GM18511 (cell line): ENCODE data around the gene DDX5.
"Not testable (repeated sequence)": the region's sequence is repeated elsewhere in the genome, so short reads cannot be mapped to it uniquely, and the experiment has no call there.

Source experiments
- ATAC-seq: cut with Tn5 transposase; IDR thresholded peaks from one replicate; pipeline ENCODE4 v1.9.1; 2021; ENCODE audit warnings: mild to moderate bottlenecking, moderate library complexity; ENCODE audit not compliant: unreplicated experiment

The DDX5 gene

DNA sequence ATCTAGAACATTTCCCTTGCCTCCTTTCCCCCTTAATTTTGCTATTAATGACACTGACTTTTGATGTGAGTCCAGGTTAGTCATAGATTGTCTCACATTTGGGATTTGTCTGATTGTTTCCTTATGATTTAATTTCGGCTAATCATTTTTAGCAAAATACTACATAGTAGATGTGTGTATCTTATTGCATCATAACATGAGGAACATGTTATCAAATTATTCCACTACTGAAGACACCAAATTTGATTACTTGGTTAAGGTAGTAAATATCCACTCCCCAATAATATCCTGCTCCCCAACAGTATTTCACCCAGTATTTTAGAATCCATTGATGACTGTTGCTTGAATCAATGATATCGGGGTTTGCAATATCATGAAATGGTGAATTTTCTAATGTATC, 12.0 kb downstream of the DDX5 start:
- ATAC-seq, result no peak

DNA sequence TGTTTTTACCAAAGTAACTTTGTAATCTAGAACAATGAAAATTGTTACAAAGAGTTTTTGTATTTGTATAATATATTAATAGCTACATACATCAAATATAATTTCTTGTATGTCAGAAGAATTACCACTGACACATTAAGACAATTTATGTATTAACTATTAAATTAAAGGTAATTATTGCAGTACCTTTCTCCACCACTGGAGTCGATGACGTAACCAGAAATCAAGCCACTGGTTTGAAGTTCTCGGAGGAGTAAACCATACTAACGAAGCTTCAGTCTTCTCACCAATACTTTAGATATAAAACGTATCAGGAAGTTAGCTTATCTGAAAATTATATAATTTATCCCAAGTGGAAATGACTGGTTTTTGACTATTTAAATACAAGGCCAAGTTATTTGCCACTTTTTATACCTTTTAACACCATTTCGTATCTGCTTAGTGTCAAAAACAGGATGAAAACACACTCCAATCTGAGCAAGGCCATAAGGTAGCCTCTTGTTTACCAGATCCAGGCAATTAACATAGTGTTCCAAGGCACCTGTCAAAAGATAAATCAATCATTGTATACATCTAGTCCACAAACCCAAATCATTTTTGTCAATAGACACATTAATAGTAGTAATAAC, 13.5 kb downstream of the DDX5 start:
- ATAC-seq, result no peak

DNA sequence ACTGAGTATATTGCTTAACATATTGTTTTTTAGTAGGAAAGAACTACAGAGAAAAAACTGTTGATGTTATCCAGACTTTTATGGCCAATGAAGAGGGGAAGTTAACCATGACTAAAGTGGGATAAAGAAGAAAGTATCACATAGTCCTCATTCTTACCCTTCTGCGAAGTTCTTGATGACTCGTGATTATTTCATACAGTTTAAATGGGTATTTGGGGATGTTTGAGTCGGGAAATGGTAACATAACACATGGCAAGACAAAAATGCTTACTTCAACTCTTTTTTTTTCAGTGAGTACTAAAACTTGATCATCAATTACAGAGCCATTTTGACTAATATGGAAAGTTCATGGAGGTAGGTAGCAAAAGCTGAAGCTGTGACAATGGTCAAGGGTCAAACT, 14.1 kb downstream of the DDX5 start:
- ATAC-seq, result no peak

DNA sequence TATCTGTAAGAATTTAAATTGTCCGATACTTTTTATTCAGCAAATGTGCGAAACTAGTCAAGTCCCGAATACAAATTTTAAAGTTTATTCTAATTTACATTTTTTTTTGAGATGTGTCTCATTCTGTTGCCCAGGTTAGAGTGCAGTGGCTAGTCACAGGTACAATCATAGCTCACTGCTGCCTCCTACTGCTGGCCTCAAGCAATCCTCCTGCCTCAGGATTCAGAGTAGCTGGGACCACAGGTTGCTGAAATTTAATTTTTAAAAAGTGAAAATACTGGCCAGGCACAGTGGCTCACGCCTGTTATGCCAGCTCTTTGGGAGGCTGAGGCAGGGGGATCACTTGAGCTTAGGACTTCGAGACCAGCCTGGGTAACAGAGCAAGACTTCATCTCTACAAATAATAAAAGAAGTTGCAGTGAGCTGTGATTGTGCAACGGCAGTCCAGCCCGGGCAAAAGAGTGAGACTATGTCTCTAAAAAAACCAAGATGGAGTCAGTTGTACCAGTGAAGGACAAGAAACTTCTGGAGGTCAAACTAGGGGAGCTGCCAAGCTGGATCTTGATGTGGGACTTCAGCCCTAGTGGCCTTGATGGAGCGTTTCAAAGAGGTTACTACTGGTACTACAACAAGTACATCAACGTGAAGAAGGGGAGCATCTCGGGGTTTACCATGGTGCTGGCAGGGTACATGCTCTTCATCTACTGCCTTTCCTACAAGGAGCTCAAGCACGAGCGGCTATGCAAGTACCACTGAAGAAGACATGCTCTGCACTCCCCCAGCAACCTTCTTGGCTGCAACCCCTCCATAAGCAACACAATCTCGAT, 14.8 kb downstream of the DDX5 start:
- no peak for ATAC-seq

DNA sequence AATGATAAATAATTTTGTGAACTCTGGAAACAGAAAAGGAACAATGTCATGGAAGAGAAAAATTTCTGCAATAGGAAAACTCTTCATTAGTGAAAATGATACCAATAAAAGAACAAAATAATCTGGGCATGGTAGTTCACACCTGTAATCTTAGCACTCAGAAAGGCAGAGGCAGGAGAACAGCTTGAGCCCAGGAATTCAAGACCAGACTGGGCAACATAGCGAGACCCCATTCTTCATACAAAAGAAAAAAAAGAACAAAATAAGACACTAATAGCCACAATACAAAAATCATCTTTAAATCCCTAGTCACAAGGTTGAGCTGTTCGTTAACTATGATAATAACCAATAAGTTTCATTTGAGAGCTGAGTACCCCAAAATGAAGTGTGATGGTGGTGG, 17.8 kb downstream of the DDX5 start:
- no peak for ATAC-seq

DNA sequence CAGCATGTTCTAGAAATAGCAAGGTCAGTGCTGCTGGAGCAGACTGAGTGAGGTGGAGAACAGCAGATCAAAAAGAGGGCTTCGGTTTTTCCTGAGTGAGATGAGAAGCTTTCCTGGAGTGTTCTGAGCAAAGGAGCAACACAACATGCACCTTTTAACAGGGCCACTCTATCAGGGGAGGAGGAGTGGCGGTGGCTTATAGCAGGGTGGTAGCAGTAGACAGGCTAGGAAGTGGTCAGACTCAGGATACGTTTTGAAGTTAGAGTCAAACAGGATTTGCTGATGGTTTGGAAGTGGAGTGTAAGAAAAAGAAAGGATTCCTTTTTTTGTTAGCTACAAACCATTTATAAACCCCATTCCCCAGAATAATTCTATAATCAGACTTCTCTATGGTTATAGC, 21.7 kb downstream of the DDX5 start:
- ATAC-seq, result no peak

DNA sequence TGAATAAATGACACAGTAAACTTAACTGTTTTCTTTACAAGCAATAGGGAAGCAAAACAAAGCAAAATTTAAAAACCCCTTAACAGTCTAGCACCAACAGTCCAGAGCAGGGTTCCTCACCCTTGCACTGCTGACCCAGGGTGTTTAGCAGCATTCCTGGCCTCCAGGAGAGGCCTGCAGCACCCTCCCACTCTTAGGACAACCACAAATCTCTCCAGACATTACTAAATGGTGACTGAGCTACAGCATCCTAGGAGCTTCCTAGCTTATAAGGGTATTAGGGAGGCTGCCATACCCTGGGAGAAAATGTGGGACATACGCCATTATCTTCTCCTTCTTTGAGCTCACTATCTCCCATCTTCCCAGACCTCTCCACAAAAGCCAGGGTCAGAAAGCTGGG, 25.1 kb downstream of the DDX5 start:
- no peak for ATAC-seq

DNA sequence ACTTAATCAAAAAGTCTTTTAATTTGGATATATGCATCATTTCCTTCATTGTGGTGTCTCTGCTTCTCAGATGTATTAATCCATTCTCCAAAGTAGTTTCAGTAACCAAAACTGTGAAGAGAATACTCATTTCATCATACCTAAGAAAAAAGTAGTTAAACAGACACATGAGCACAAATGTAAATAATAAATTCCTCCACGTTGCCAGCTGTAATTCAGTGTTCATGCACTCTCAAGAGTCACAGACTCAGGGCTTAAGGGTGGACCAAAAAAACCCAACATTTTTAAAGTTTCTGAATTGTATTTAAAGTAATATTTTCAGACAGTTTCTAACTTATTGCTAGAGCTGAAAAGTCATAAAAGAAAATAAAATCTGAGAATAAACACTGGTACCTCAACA, 28.2 kb downstream of the DDX5 start:
- ATAC-seq, result no peak

DNA sequence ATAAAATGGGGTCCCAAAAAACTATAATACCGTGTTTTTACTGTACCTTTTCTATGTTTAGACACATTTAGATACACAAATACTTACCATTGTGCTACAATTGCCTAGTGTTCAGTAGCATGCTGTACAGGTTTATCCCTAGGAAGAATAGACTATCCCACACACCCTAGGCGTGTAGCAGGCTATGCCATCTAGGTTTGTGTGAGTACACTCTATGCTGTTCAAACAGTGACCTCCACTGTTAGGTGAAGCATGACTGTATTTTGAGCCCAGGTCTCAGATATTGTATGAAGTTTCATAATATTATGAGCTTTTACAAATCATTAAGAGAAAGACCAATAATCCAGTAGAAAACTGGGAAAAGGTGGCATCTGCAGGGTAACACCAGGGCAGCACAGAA, 33.5 kb downstream of the DDX5 start:
- no peak for ATAC-seq

DNA sequence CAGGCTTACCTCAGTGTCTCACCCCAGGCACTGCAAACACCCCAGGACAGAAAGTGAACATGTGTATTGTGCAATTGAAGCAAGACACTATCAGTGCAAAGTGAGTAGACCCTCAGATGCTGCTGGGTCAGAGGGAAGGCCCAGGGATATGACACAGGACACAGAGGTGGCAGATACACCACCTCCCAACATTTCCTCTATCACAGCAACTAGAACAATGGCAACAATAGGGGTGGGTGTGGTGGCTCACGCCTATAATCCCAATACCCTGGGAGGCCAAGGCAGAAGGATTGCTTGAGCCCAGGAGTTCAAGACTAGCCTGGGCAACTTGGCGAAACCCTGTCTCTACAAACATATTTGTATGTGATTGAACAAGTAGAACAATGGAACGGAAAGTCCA, 34.6 kb downstream of the DDX5 start:
- ATAC-seq, result no peak

DNA sequence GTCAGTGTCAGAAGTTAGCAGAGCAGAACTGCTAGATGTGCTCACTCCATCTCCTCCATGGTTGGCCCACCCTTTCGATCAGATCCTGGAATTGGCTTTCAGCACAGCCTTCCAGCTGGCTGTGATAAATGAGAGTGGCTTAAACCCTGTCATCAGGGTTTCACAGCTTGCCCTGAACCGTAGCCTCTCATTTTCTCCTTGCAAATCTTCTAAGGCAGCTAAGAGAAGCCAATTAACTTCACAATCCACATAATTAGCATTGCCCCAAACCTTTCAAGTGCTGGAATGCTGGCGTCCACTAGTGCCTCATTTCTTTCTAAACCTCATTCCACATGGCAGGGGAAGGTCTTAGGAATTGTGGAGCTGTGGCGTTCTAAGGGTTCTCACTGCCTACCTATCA, 35.5 kb downstream of the DDX5 start:
- ATAC-seq, result no peak

DNA sequence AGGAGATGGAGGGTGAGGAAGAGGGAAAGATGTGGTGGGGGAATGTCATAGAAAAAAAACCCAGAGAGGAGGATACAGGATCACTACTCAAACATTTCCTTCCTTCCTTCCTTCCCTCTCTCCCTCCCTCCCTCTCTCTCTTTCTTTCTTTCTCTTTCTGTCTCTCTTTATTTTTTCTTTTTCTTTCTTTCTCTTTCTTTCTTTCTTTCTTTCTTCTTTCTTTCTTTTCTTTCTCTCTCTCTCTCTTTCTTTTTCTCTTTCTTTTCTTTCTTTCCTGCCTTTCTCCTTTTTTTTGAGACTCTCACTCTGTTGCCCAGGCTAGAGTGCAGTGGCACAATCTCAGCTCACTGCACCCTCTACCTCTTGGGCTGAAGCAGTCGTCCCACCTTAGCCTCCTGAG, 39.3 kb downstream of the DDX5 start:
- not testable (repeated sequence) for ATAC-seq

DNA sequence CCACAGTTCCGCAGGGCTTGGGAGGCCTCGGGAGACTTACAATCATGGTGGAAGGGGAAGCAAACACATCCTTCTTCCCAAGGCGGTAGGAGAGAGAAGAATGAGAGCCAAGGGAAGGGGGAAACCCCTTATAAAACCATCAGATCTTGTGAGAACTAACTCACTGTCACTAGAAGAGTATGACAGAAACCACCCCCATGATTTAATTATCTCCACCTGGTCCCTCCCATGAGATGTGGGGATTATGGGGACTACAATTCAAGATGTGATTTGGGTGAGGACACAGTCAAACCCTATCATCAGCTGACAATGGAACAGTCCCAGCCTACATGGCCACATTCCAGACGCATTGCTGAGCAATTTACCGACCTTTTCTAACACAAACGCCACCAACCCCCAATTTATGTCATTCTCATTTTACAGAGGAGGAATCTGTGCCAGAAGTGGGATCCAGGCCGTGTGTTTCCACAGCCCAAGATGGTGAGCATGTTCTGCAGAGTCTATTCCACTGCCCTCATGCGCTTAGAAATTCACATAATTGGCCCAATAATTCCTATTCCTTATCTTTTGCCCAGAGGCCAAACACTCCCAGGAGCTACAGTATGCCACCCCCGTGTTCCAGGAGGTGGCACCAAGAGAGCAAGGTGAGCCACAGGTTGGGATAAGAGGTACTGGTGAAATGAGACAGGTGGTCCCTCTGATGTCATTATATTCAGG, 39.9 kb downstream of the DDX5 start:
- no peak for ATAC-seq

DNA sequence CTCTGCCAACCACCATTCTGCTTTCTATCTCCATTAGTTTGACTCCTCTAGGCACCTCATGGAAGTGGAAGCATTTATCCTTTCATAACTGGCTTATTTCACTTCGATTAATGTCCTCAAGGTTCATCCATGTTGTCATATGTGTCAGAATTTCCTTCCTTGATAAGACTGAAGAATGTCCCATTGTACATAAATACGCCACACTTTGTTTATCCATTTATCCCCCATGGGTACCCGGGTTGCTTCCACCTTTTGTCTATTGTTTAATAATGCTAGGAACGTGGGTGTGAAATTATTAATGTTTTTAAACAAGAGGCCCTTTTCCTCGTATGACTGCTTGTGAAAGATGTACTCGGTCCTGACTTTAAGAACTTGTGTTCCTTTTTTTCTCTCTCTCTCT, 44.3 kb downstream of the DDX5 start:
- ATAC-seq, result no peak

DNA sequence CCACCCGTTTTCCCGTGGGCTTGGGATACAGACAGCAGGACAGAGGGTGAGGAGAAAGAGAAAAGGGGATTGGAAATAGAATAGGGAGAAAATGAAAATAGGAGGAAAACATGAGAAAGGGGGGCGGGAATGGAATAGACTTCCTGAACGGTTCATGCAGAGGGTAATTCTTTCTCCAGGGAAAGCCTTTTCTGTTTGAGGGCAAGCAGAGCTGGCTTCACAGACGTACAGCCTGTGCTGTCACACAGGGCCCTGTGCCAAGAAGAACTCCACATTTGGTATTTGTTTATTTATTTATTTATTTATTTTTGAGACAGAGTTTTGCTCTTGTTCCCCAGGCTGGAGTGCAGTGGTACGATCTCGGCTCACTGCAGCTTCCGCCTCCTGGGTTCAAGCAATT, 45.1 kb downstream of the DDX5 start:
- ATAC-seq, result no peak

DNA sequence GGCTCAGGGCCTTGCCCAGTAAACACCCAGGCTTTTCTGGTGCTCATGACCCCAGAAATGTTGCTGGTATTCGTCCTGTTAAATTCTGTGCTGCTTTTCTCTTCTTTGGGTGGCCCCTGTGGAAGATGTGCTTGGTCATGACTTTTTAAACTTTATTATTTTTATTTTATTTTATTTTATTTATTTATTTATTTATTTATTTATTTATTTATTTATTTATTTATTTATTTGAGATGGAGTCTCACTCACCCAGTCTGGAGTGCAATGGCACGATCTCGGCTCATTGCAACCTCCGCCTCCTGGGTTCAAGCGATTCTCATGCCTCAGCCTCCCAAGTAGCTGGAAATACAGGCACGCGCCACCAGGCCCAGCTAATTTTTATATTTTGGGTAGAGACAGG, 46.3 kb downstream of the DDX5 start:
- not testable (repeated sequence) for ATAC-seq

DNA sequence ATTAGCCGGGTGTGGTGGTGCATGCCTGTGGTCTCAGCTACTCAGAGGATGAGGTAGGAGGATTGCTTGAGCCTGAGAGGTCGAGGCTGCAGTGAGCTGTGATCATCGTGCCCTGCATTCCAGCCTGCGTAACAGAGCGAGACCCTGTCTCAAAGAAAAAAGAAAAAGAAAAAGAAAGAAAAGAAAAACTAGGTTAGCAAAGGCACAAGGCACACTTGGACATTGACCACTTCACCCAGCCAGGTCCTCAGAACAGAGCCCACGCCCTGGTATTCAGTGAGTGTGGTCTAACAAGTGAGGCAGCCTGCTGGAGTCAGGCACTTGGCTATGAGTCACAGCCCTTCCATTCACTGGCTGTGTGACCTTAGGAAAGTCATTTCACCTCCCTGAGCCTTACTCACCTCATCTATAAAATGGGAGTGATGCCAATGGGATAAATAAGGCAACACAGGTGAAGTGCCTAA, 46.8 kb downstream of the DDX5 start:
- ATAC-seq, result no peak

DNA sequence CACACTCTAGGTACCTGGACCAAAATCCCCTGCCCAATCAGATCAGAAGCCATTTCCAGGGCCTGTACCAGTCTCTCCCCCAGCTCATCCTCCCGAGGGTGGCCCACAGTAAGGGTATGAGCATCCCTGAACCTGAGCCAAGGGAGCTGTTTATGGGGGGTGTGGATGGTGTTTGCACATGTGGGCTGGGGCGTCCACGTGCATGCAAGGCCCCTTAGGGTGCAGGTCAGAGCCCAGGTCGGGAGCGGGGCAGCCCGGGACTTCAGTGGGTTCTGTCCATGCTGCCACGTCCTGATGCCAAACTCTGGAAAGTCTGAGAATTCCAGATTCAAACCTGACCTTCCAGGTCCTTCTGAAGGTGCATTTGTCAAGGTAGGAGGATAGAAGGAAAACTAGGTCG, 47.3 kb downstream of the DDX5 start:
- ATAC-seq, result no peak

DNA sequence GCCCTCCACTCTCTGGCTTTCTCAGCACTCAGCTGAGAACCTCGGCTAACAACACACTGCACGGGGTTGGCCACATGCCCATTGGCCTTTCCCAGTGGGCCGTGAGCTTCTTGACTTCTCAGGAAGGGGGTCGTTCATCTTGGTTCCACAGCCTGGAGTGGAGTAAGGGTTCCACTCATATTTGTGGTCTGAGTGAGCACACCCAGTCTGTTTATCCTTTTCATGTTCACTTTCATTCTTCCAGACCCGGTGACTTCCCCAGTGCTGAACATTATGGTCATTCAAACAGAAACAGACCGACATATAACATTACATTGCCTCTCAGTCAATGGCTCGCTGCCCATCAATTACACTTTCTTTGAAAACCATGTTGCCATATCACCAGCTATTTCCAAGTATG, 48.9 kb downstream of the DDX5 start:
- ATAC-seq, result no peak

DNA sequence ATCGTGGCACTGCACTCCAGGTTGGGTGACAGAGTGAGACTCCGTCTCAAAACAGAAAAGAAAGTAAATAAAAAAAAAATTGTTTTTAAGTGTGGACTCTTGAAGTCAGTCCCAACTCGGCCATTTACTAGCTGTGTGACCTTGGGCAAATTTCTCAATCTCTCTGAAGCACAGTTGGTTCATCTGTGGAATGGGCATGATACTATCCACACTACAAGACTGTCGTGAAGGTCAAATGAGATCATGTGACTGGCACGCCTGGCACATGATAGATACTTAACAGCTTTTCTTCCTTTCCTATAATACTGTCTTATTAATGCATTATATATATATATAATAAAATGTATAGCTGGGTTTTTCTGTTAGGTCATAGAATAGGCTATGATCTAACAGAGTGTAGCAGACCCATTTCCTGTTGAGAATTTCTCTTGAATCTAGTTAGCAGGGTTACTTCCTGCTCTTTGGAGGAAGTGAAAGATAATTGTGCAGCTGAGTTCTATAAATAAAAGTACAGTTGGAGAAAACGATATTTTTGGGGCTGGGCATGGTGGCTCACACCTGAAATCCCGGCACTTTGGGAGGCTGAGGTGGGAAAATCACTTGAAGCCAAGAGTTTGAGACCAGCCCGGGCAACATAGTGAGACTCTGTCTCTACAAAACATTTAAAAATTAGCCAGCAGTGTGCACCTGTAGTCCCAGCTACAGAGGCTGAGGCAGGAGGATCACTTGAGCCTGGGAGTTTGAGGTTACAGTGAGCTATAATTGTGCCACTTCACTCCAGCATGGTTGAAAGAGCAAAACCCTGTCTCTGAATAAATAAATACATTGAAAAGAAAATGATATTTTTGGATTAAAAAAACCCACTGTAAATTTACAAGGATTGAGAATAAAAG, 49.9 kb downstream of the DDX5 start:
- ATAC-seq, result peak; percentile 50

DNA sequence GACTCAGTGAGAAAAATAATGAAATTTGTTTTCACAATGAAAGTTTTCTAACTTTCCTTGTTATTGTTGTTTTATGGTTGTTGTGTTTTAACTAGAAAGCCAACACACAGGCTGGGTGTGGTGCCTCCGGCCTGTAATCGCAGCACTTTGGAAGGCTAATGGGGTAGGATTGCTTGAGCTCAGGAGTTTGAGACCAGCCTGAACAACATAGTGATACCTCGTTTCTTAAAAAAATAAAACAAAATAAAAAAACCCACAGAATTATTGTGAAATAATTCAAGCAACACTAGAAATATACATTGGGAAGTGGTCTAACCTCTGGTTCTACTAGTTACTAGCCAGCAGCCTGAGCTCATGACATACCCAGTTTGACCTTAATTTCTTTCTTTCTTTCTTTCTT, 56.5 kb downstream of the DDX5 start:
- ATAC-seq, result no peak
